Measurements from ENCODE around the gene RNU1-4.
"Not testable (repeated sequence)": the region's sequence is repeated elsewhere in the genome, so short reads cannot be mapped to it uniquely, and the experiment has no call there.

RNU1-4 gene

GRCh38 chr1:16755385-16755784 is 15.1 kb downstream of the RNU1-4 start:
- not testable (repeated sequence) for H3K9ac ChIP-seq (ENCODE audit: low read length); H3K36me3 ChIP-seq (ENCODE audit: control insufficient read depth, low read depth, low read length); H3K27me3 ChIP-seq (ENCODE audit: control insufficient read depth, insufficient read depth, low read length); H3K4me1 ChIP-seq (ENCODE audit: control insufficient read depth, low read depth, low read length); H3K4me3 ChIP-seq (ENCODE audit: low read length); H3K27ac ChIP-seq (ENCODE audit: low read length); H3K9me3 ChIP-seq (ENCODE audit: control insufficient read depth, low read depth, low read length)

GRCh38 chr1:16755932-16756331 is 15.6 kb downstream of the RNU1-4 start:
- H3K9ac ChIP-seq (ENCODE audit: low read length); H3K4me3 ChIP-seq (ENCODE audit: low read length); H3K4me1 ChIP-seq (ENCODE audit: control insufficient read depth, low read depth, low read length); H3K36me3 ChIP-seq (ENCODE audit: control insufficient read depth, low read depth, low read length); H3K27me3 ChIP-seq (ENCODE audit: control insufficient read depth, insufficient read depth, low read length); H3K27ac ChIP-seq (ENCODE audit: low read length); H3K9me3 ChIP-seq (ENCODE audit: control insufficient read depth, low read depth, low read length): not testable (repeated sequence)

GRCh38 chr1:16757574-16757973 is 17.3 kb downstream of the RNU1-4 start:
- H3K9me3 ChIP-seq (ENCODE audit: control insufficient read depth, low read depth, low read length); H3K9ac ChIP-seq (ENCODE audit: low read length); H3K27me3 ChIP-seq (ENCODE audit: control insufficient read depth, insufficient read depth, low read length); H3K4me3 ChIP-seq (ENCODE audit: low read length); H3K36me3 ChIP-seq (ENCODE audit: control insufficient read depth, low read depth, low read length); H3K4me1 ChIP-seq (ENCODE audit: control insufficient read depth, low read depth, low read length); H3K27ac ChIP-seq (ENCODE audit: low read length): not testable (repeated sequence)

GRCh38 chr1:16758060-16758459 is 17.7 kb downstream of the RNU1-4 start:
- not testable (repeated sequence) for H3K36me3 ChIP-seq (ENCODE audit: control insufficient read depth, low read depth, low read length); H3K9me3 ChIP-seq (ENCODE audit: control insufficient read depth, low read depth, low read length); H3K9ac ChIP-seq (ENCODE audit: low read length); H3K27me3 ChIP-seq (ENCODE audit: control insufficient read depth, insufficient read depth, low read length); H3K4me3 ChIP-seq (ENCODE audit: low read length); H3K4me1 ChIP-seq (ENCODE audit: control insufficient read depth, low read depth, low read length); H3K27ac ChIP-seq (ENCODE audit: low read length)

GRCh38 chr1:16759041-16759493 is 18.8 kb downstream of the RNU1-4 start:
- H3K9me3 ChIP-seq (ENCODE audit: control insufficient read depth, low read depth, low read length); H3K36me3 ChIP-seq (ENCODE audit: control insufficient read depth, low read depth, low read length); H3K4me1 ChIP-seq (ENCODE audit: control insufficient read depth, low read depth, low read length); H3K4me3 ChIP-seq (ENCODE audit: low read length); H3K9ac ChIP-seq (ENCODE audit: low read length); H3K27me3 ChIP-seq (ENCODE audit: control insufficient read depth, insufficient read depth, low read length); H3K27ac ChIP-seq (ENCODE audit: low read length): not testable (repeated sequence)

GRCh38 chr1:16759650-16760455 is 19.5 kb downstream of the RNU1-4 start:
- H3K27ac ChIP-seq (ENCODE audit: low read length); H3K4me1 ChIP-seq (ENCODE audit: control insufficient read depth, low read depth, low read length); H3K9me3 ChIP-seq (ENCODE audit: control insufficient read depth, low read depth, low read length); H3K36me3 ChIP-seq (ENCODE audit: control insufficient read depth, low read depth, low read length); H3K27me3 ChIP-seq (ENCODE audit: control insufficient read depth, insufficient read depth, low read length); H3K4me3 ChIP-seq (ENCODE audit: low read length); H3K9ac ChIP-seq (ENCODE audit: low read length): not testable (repeated sequence)

GRCh38 chr1:16760456-16760765 is 20.1 kb downstream of the RNU1-4 start:
- not testable (repeated sequence) for H3K9me3 ChIP-seq (ENCODE audit: control insufficient read depth, low read depth, low read length); H3K4me3 ChIP-seq (ENCODE audit: low read length); H3K9ac ChIP-seq (ENCODE audit: low read length); H3K4me1 ChIP-seq (ENCODE audit: control insufficient read depth, low read depth, low read length); H3K36me3 ChIP-seq (ENCODE audit: control insufficient read depth, low read depth, low read length); H3K27me3 ChIP-seq (ENCODE audit: control insufficient read depth, insufficient read depth, low read length); H3K27ac ChIP-seq (ENCODE audit: low read length)

- H3K4me3 ChIP-seq (ENCODE audit: low read length); H3K36me3 ChIP-seq (ENCODE audit: control insufficient read depth, low read depth, low read length): not testable (repeated sequence)
These were observed 20.5 kb downstream of the RNU1-4 start for GRCh38 chr1:16760801-16761200.

GRCh38 chr1:16764248-16764819 is 24.0 kb downstream of the RNU1-4 start:
- not testable (repeated sequence) for H3K9ac ChIP-seq (ENCODE audit: low read length); H3K4me1 ChIP-seq (ENCODE audit: control insufficient read depth, low read depth, low read length); H3K9me3 ChIP-seq (ENCODE audit: control insufficient read depth, low read depth, low read length); H3K27ac ChIP-seq (ENCODE audit: low read length); H3K27me3 ChIP-seq (ENCODE audit: control insufficient read depth, insufficient read depth, low read length); H3K4me3 ChIP-seq (ENCODE audit: low read length); H3K36me3 ChIP-seq (ENCODE audit: control insufficient read depth, low read depth, low read length)

More at GRCh38 chr1:16760801-16761200, 20.5 kb downstream of the RNU1-4 start:
- H3K27ac ChIP-seq (ENCODE audit: low read length); H3K9ac ChIP-seq (ENCODE audit: low read length); H3K4me1 ChIP-seq (ENCODE audit: control insufficient read depth, low read depth, low read length); H3K27me3 ChIP-seq (ENCODE audit: control insufficient read depth, insufficient read depth, low read length); H3K9me3 ChIP-seq (ENCODE audit: control insufficient read depth, low read depth, low read length): not testable (repeated sequence)

GRCh38 chr1:16764820-16765655 is 24.7 kb downstream of the RNU1-4 start:
- H3K36me3 ChIP-seq (ENCODE audit: control insufficient read depth, low read depth, low read length); H3K4me1 ChIP-seq (ENCODE audit: control insufficient read depth, low read depth, low read length); H3K9ac ChIP-seq (ENCODE audit: low read length); H3K27ac ChIP-seq (ENCODE audit: low read length); H3K27me3 ChIP-seq (ENCODE audit: control insufficient read depth, insufficient read depth, low read length); H3K4me3 ChIP-seq (ENCODE audit: low read length); H3K9me3 ChIP-seq (ENCODE audit: control insufficient read depth, low read depth, low read length): not testable (repeated sequence)

- not testable (repeated sequence) for H3K27ac ChIP-seq (ENCODE audit: low read length); H3K27me3 ChIP-seq (ENCODE audit: control insufficient read depth, insufficient read depth, low read length); H3K36me3 ChIP-seq (ENCODE audit: control insufficient read depth, low read depth, low read length); H3K4me3 ChIP-seq (ENCODE audit: low read length); H3K4me1 ChIP-seq (ENCODE audit: control insufficient read depth, low read depth, low read length); H3K9ac ChIP-seq (ENCODE audit: low read length); H3K9me3 ChIP-seq (ENCODE audit: control insufficient read depth, low read depth, low read length)
These were observed 25.7 kb downstream of the RNU1-4 start for GRCh38 chr1:16765731-16766605.
